Left ventricle myocardium inferior (tissue), 1 donor: ENCODE data around the gene SVIL. TPM values are rescaled to one million over a fixed set of nuclear protein-coding genes. Genes with fewer than 3 reads are reported as not detected.

ENCODE experiments used
- DNase-seq: peaks from one replicate; pipeline ENCODE4 v3.0.0-alpha.2; 2020
- H3K27ac ChIP-seq: fragments of 200-600 bp; replicated peaks from 2 replicates; pipeline ENCODE4 v1.8.0; 2021
- H3K27me3 ChIP-seq: fragments of 200-600 bp; 2 replicates; pipeline ENCODE4 v1.8.0; 2021; ENCODE audit warnings: low read depth
- H3K36me3 ChIP-seq: fragments of 200-600 bp; 2 replicates; pipeline ENCODE4 v1.8.0; 2021
- H3K4me1 ChIP-seq: fragments of 200-600 bp; 2 replicates; pipeline ENCODE4 v1.8.0; 2021
- H3K4me3 ChIP-seq: fragments of 200-600 bp; 2 replicates; pipeline ENCODE4 v1.8.0; 2021; ENCODE audit warnings: mild to moderate bottlenecking, moderate library complexity
- H3K9me3 ChIP-seq: fragments of 200-600 bp; replicated peaks from 2 replicates; pipeline ENCODE4 v1.8.0; 2021
- CTCF ChIP-seq: fragments of 200-600 bp; IDR thresholded peaks from 2 replicates; pipeline ENCODE4 v1.8.0; 2021; ENCODE audit warnings: antibody characterized with exemption, mild to moderate bottlenecking, borderline replicate concordance
- intact Hi-C: fragments of 100-400 bp; cut with micrococcal nuclease; formaldehyde crosslinking; loops from one replicate; pipeline ENCODE4 v1.11.0; 2022
- total RNA-seq: library from RNA; stranded (reverse); fragmentation: NEBNext Ultra II Directional; extraction: Animal tissue kit (Norgen Biotek cat#: 25700); gene quantifications from one replicate; pipeline ENCODE4 v1.2.1, GENCODE V29; 2021
- donor health status: DM: no; HTN: yes; CAD: no; lungs with severe emphysema.

SVIL gene
- total RNA-seq, 1 donor from 2014 or later = 403 TPM

DNA sequence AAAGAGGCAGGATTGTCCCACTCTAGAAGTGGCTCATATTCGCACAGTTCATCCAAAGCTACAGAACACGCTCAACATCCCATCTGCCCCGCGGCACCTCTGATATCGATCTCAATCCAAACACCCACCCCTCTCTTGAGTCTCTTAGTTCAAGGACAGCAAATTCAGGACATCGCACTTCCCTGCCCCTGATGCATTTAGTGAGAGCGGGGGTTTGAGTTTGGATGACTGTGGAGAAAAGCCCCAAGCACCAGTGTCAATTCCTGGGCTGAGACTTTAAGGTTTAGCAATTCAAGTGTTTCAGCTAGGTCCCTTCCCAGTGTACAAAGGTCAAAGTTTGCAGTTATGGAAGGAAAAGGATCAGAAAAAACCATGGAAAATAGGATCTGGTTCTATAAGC is 179.7 kb downstream of the SVIL start:
- no peak overlapping the region for H3K4me3 ChIP-seq
- H3K36me3 ChIP-seq = peaks cover 47% of the 10 kb centered on the region
- H3K4me1 ChIP-seq = peaks cover 24% of the 10 kb centered on the region
- TF ChIP-seq CTCF = no peak
- peaks cover under 1% of the 10 kb centered on the region for H3K9me3 ChIP-seq
- H3K27me3 ChIP-seq = no peaks in the 10 kb centered on the region
- DNase-seq = no peak
- no peak overlapping the region for H3K27ac ChIP-seq
- intact Hi-C loops = no loop called here

DNA sequence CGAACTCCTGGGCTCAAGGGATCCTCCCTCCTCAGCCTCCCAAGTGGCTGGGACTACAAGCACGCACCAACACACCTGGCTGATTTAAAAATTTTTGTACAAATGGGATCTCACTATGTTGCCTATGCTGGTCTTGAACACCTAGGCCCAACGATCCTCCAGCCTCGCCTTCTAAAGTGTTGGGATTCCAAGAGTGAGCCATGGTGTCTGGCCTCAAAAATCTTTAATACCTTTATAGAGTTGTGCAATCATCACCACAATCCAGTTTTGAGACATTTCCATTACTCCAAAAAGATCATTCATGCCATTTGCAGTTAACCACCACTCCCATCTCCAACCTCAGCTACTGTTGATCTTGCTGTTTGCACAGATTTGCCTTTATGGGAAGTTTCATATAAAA is 180.5 kb downstream of the SVIL start:
- Histone ChIP-seq H3K4me1 (peaks cover 22% of the 10 kb centered on the region), H3K27me3 (no peaks in the 10 kb centered on the region), H3K27ac (no peak overlapping the region), H3K36me3 (peaks cover 38% of the 10 kb centered on the region), H3K4me3 (no peak overlapping the region), H3K9me3 (no peaks in the 10 kb centered on the region)
- no peak for TF ChIP-seq CTCF
- intact Hi-C loops = no loop called here
- DNase-seq = no peak

- Histone ChIP-seq H3K4me1 (peaks cover 22% of the 10 kb centered on the region), H3K4me3 (no peak overlapping the region), H3K9me3 (no peaks in the 10 kb centered on the region), H3K27me3 (no peaks in the 10 kb centered on the region), H3K27ac (no peak overlapping the region), H3K36me3 (peaks cover 21% of the 10 kb centered on the region)
- no peak for TF ChIP-seq CTCF
- no peak for DNase-seq
- intact Hi-C loops = no loop called here
Measured at GRCh38 chr10:29452546-29452945, 182.2 kb downstream of the SVIL start.

GRCh38 chr10:29451946-29452345 is 182.8 kb downstream of the SVIL start:
- Histone ChIP-seq H3K4me3 (no peak overlapping the region), H3K4me1 (peaks cover 24% of the 10 kb centered on the region), H3K36me3 (peaks cover 16% of the 10 kb centered on the region), H3K27ac (no peak overlapping the region), H3K27me3 (no peaks in the 10 kb centered on the region), H3K9me3 (no peaks in the 10 kb centered on the region)
- intact Hi-C loops = no loop called here
- no peak for TF ChIP-seq CTCF
- no peak for DNase-seq

DNA sequence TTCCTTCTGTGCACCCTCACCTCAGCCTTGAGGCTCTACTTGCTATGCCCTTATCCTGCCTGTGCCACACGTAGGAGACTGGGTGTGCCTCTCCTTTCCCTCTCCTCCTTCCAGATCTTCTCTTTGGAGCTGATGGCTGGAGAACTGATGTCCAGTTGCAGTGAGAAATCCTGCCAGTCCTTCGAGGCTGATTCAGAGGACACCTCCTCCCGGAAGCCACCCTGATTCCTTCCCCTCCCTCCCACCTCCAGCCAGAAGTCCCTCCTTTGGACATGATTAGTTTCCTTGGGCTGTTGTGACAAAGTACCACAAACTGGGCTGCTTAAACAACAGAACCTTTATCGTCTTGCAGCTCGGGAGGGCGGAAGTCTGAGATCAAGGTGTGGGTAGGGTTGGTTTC is 184.4 kb downstream of the SVIL start:
- intact Hi-C loops = no loop called here
- DNase-seq = no peak
- Histone ChIP-seq H3K9me3 (no peaks in the 10 kb centered on the region), H3K27ac (no peak overlapping the region), H3K27me3 (no peaks in the 10 kb centered on the region), H3K4me1 (peaks cover 28% of the 10 kb centered on the region), H3K4me3 (no peak overlapping the region), H3K36me3 (peaks cover 5% of the 10 kb centered on the region)
- no peak for TF ChIP-seq CTCF
